HEK293T (cell line): ENCODE measurements around the gene EDRF1.

Experiments used
- CTCF ChIA-PET: fragments of 350-600 bp; formaldehyde crosslinking; extraction: SDS; loops from one replicate; lab custom pipeline; 2021; ENCODE audit warnings: antibody characterized with exemption, inconsistent platforms; lab: Yijun Ruan, JAX
- POLR2A ChIA-PET: fragments of 350-600 bp; formaldehyde crosslinking; extraction: SDS; loops from one replicate; lab custom pipeline; 2020; ENCODE audit warnings: antibody characterized with exemption, inconsistent platforms; lab: Yijun Ruan, JAX
- DNase-seq: peaks from one replicate; pipeline ENCODE4 v3.0.0; 2012; ENCODE audit warnings: mixed read lengths; ENCODE audit errors: extremely low spot score
- ARNT ChIP-seq: fragments of 450-650 bp; IDR thresholded peaks from 2 replicates; pipeline ENCODE4 v1.6.1; 2017; ENCODE audit warnings: mild to moderate bottlenecking
- BHLHE40 ChIP-seq: fragments of 450-650 bp; IDR thresholded peaks from 2 replicates; pipeline ENCODE4 v1.6.1; 2016; ENCODE audit warnings: mild to moderate bottlenecking, moderate library complexity, borderline replicate concordance
- CTBP1 ChIP-seq: fragments of 450-650 bp; IDR thresholded peaks from 2 replicates; pipeline ENCODE4 v1.6.1; 2016; ENCODE audit warnings: borderline replicate concordance
- ELF4 ChIP-seq: fragments of 450-650 bp; IDR thresholded peaks from 2 replicates; pipeline ENCODE4 v1.6.1; 2017; ENCODE audit warnings: antibody characterized with exemption
- FOXA1 ChIP-seq: fragments of 450-650 bp; IDR thresholded peaks from 2 replicates; pipeline ENCODE4 v1.6.1; 2016; ENCODE audit warnings: mild to moderate bottlenecking
- FOXK2 ChIP-seq: fragments of 450-650 bp; IDR thresholded peaks from 2 replicates; pipeline ENCODE4 v1.6.1; 2016; ENCODE audit warnings: mild to moderate bottlenecking
- FOXM1 ChIP-seq: fragments of 450-650 bp; IDR thresholded peaks from 2 replicates; pipeline ENCODE4 v1.6.1; 2017; ENCODE audit warnings: mild to moderate bottlenecking, borderline replicate concordance
- HDGF ChIP-seq: fragments of 450-650 bp; IDR thresholded peaks from 2 replicates; pipeline ENCODE4 v1.6.1; 2017; ENCODE audit warnings: antibody characterized with exemption, borderline replicate concordance
- L3MBTL2 ChIP-seq: fragments of 450-650 bp; conservative IDR thresholded peaks from 2 replicates; pipeline ENCODE4 v1.6.1; 2016; ENCODE audit warnings: mild to moderate bottlenecking
- LEF1 ChIP-seq: fragments of 450-650 bp; IDR thresholded peaks from 2 replicates; pipeline ENCODE4 v1.6.1; 2017; ENCODE audit warnings: mild to moderate bottlenecking, borderline replicate concordance
- NFRKB ChIP-seq: fragments of 450-650 bp; IDR thresholded peaks from 2 replicates; pipeline ENCODE4 v1.6.1; 2016; ENCODE audit warnings: mild to moderate bottlenecking, moderate library complexity
- PKNOX1 ChIP-seq: fragments of 450-650 bp; IDR thresholded peaks from 2 replicates; pipeline ENCODE4 v1.6.1; 2016
- SP1 ChIP-seq: fragments of 450-650 bp; IDR thresholded peaks from 2 replicates; pipeline ENCODE4 v1.6.1; 2017
- SUZ12 ChIP-seq: fragments of 450-650 bp; IDR thresholded peaks from 2 replicates; pipeline ENCODE4 v1.6.1; 2016; ENCODE audit warnings: mild to moderate bottlenecking
- TARDBP ChIP-seq: fragments of 450-650 bp; IDR thresholded peaks from 2 replicates; pipeline ENCODE4 v1.6.1; 2016
- ZNF384 ChIP-seq: fragments of 450-650 bp; IDR thresholded peaks from 2 replicates; pipeline ENCODE4 v1.6.1; 2016

The EDRF1 gene

GRCh38 chr10:125772112-125772863, 52.8 kb downstream of the EDRF1 start:
- no peak for DNase-seq
- POLR2A ChIA-PET, result no interaction called here
- CTCF ChIA-PET, result no interaction called here
- TF ChIP-seq FOXA1, result no peak
- TF ChIP-seq HDGF, result no peak
- TF ChIP-seq ELF4, result no peak
- TF ChIP-seq LEF1, result no peak
- no peak for TF ChIP-seq FOXK2
- no peak for TF ChIP-seq L3MBTL2
- TF ChIP-seq NFRKB, result no peak
- no peak for TF ChIP-seq TARDBP
- TF ChIP-seq ARNT, result no peak
- no peak for TF ChIP-seq FOXM1
- TF ChIP-seq PKNOX1, result no peak
- TF ChIP-seq ZNF384, result no peak
- no peak for TF ChIP-seq CTBP1
- TF ChIP-seq SUZ12, result no peak

- CTCF ChIA-PET, result no interaction called here
- POLR2A ChIA-PET, result no interaction called here
- TF ChIP-seq TARDBP, result no peak
- no peak for TF ChIP-seq ARNT
- no peak for TF ChIP-seq L3MBTL2
- TF ChIP-seq FOXK2, result no peak
- no peak for TF ChIP-seq HDGF
- no peak for TF ChIP-seq ZNF384
- TF ChIP-seq SUZ12, result no peak
- TF ChIP-seq FOXM1, result no peak
- DNase-seq, result no peak
These were observed 53.3 kb downstream of the EDRF1 start for GRCh38 chr10:125772864-125773180.

- no peak for DNase-seq
- ChIA-PET CTCF (no interaction called here), POLR2A (no interaction called here)
- no peak for TF ChIP-seq LEF1
- TF ChIP-seq ARNT, result no peak
- no peak for TF ChIP-seq FOXA1
- TF ChIP-seq HDGF, result no peak
- TF ChIP-seq TARDBP, result no peak
- TF ChIP-seq FOXM1, result no peak
- TF ChIP-seq ELF4, result no peak
- TF ChIP-seq SUZ12, result no peak
- TF ChIP-seq CTBP1, result no peak
- no peak for TF ChIP-seq L3MBTL2
- no peak for TF ChIP-seq PKNOX1
- no peak for TF ChIP-seq BHLHE40
- no peak for TF ChIP-seq SP1
- TF ChIP-seq FOXK2, result no peak
- no peak for TF ChIP-seq NFRKB
- no peak for TF ChIP-seq ZNF384
These were observed 54.4 kb downstream of the EDRF1 start for GRCh38 chr10:125773687-125774543.

GRCh38 chr10:125774581-125775191, 55.2 kb downstream of the EDRF1 start:
- TF ChIP-seq SUZ12, result no peak
- no peak for TF ChIP-seq NFRKB
- TF ChIP-seq BHLHE40, result no peak
- TF ChIP-seq L3MBTL2, result no peak
- no peak for TF ChIP-seq PKNOX1
- no peak for TF ChIP-seq ZNF384
- no peak for TF ChIP-seq CTBP1
- TF ChIP-seq ARNT, result no peak
- TF ChIP-seq SP1, result no peak
- TF ChIP-seq FOXM1, result no peak
- TF ChIP-seq ELF4, result no peak
- TF ChIP-seq FOXA1, result no peak
- TF ChIP-seq TARDBP, result no peak
- TF ChIP-seq HDGF, result no peak
- no peak for TF ChIP-seq LEF1
- TF ChIP-seq FOXK2, result no peak
- DNase-seq, result no peak
- ChIA-PET CTCF (no interaction called here), POLR2A (no interaction called here)

GRCh38 chr10:125775491-125776106, 56.1 kb downstream of the EDRF1 start, which contains the start of gene MMP21:
Gene MMP21 (minus strand): TSS chr10:125775821. CDS start chr10:125775821, 0 bp downstream.
- ChIA-PET CTCF (no interaction called here), POLR2A (no interaction called here)
- no peak for TF ChIP-seq FOXM1
- TF ChIP-seq ZNF384, result no peak
- TF ChIP-seq SP1, result no peak
- no peak for TF ChIP-seq TARDBP
- no peak for TF ChIP-seq L3MBTL2
- TF ChIP-seq PKNOX1, result no peak
- no peak for TF ChIP-seq ELF4
- no peak for TF ChIP-seq FOXK2
- TF ChIP-seq SUZ12, result no peak
- no peak for TF ChIP-seq LEF1
- TF ChIP-seq FOXA1, result no peak
- no peak for TF ChIP-seq CTBP1
- no peak for TF ChIP-seq HDGF
- no peak for TF ChIP-seq ARNT
- no peak for TF ChIP-seq BHLHE40
- DNase-seq, result no peak
